D721Med (cell line): ENCODE data around the gene EPHA4.
"Not testable (repeated sequence)": the region's sequence is repeated elsewhere in the genome, so short reads cannot be mapped to it uniquely, and the experiment has no call there.

Source experiments
- DNase-seq: peaks from one replicate; pipeline ENCODE4 v3.0.0; 2011; ENCODE audit warnings: low spot score; ENCODE audit not compliant: insufficient read length
- FAIRE-seq: peaks from 2 replicates; lab custom pipeline; 2011; peaks lifted over from hg19 to GRCh38; lab: Jason Lieb, UNC
- TF ChIP-seq, protein P1 (sequence below): IDR thresholded peaks from 2 replicates; pipeline ENCODE4 v1.5.1; 2012; ENCODE audit warnings: mild to moderate bottlenecking, control low read depth; ENCODE audit not compliant: insufficient read depth; ENCODE audit errors: missing control alignments

EPHA4 gene

DNA sequence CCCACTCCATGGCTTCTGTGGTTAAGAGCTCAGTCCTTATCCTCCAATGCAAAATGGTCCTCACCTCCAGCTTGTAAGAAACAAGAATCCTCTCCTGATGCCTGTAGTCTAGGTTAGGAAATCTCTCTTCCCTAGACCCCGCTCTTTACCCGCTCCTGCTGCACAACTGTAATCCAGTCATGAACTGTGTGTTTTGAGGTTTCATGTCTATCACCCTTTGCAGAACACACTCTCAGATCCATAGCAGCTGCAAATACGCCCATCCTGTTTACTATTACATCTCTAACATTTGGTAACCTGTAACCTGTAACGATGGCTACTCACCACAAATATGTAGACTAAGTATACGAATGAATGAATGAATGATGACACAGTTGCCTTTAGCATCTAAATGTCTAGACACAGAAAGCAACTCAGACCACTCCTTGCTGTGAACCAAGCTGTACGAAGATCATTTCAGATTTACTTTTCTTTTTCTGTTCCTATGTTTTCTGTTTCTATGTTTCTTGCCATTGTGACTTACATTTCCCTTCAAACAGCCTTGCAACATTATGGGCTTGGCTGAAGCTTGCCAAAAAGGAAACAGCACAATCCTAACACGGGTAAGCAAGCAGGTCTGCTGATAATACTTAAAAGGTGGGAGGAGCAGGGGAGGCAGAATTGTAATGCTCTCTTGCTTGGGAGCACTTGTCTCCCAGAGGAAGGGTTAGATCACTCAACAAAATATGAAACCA is 53.7 kb downstream of the EPHA4 start:
- FAIRE-seq, result no peak
- no peak for DNase-seq
- TF ChIP-seq, protein P1, sequence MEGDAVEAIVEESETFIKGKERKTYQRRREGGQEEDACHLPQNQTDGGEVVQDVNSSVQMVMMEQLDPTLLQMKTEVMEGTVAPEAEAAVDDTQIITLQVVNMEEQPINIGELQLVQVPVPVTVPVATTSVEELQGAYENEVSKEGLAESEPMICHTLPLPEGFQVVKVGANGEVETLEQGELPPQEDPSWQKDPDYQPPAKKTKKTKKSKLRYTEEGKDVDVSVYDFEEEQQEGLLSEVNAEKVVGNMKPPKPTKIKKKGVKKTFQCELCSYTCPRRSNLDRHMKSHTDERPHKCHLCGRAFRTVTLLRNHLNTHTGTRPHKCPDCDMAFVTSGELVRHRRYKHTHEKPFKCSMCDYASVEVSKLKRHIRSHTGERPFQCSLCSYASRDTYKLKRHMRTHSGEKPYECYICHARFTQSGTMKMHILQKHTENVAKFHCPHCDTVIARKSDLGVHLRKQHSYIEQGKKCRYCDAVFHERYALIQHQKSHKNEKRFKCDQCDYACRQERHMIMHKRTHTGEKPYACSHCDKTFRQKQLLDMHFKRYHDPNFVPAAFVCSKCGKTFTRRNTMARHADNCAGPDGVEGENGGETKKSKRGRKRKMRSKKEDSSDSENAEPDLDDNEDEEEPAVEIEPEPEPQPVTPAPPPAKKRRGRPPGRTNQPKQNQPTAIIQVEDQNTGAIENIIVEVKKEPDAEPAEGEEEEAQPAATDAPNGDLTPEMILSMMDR, result no peak

DNA sequence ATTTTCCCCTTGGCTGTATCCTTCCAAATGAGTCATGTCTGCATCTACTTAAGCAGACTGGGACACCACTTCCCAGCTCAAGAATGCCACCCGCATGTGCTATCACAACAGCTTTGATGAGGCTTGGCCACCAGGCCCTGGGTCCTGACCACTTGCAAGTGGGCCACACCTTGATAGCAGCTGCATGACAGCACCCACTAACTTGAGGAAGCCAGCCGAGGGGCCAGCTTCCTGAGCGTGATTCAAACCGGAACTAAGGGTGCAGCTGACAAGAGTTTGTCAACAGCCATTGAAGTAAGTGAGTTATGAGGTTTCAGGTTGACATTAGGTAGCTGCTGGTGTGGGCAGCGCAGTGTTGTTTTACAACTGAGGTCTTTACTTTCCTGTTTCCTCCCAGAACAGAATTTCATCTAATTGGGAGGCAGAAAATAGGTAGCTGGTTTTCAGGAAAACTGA is 54.4 kb downstream of the EPHA4 start:
- TF ChIP-seq, protein P1, result no peak
- FAIRE-seq (no peak), DNase-seq (no peak)

DNA sequence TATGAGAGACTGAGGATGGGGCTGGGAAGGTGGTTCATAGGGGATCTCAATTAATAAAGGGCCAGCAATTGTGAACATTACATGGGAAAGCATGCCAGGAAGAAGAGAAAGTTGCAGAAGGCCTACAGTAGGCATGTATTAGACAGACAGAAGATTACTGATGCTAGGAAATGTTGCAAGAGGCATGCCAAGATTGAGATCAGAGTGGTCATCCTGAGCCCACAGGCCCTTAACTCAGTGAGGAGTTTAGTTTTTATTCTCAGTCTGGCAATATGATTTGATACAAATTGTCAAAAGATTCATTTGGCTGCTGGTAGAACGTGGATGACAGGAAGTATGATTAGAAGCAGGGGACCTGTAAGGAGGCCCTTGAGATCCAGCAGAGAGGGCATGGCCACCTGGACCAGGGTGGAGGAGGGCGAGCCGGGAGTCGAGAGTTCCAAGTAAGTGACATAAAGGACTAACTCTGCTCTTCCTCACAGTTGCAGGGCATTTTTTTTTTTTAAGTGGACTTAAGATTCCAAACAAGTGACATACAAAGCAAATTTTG is 54.9 kb downstream of the EPHA4 start:
- TF ChIP-seq, protein P1, result no peak
- DNase-seq (no peak), FAIRE-seq (no peak)

DNA sequence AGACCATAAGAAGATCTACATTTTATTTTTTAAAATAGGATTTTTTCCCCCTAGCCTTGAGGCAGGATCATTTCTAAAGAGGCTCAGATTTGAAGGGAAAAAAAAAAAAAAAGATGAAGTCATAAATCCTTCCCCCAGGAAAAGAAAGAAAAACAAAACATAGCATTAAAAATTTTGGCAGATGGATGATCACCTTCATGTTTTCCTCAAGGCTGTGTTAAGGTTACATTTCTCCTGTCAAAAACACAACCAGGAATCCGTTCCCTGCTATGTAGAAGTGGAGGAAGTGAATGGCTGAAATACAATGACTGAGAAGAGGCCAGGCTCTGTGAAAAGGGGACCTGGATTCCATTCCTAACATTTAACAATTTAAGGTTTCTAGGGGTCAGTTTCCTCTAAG is 56.2 kb downstream of the EPHA4 start:
- FAIRE-seq (no peak), DNase-seq (no peak)
- TF ChIP-seq, protein P1, result no peak

DNA sequence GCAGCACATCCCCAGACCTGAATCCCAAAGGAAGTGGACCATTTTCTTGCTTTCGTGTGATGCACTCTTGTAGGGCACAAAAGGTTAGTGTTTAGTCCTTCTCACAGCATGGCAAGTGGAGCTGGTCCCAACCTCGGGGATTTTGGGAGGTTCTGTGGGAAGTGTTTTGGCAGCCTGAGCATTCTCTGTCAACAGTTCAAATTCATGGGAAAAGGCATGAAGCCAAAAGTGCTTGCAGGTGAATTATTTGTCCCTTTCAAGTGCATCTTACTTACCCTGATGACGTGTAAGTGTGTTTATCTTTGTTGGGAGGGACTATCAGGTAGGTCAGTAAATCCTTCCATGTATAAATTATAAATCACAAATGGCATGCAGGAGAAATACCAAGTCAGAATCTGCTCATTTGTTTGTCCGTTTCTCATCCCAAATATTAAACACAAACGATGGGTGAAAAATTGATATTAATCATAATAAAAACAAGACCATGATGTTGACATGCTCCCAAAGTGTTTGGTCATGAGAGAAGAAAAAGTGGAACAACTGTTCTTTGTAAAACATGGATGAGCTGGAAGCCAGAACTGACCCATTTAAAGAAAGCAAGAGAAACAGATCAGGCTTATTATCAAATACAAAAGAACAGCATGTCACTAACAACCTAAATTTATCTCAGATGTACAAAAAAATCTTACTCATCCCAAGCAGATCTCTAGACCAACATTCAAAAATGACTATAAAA is 57.6 kb downstream of the EPHA4 start:
- no peak for DNase-seq
- FAIRE-seq, result no peak
- TF ChIP-seq, protein P1, result no peak

DNA sequence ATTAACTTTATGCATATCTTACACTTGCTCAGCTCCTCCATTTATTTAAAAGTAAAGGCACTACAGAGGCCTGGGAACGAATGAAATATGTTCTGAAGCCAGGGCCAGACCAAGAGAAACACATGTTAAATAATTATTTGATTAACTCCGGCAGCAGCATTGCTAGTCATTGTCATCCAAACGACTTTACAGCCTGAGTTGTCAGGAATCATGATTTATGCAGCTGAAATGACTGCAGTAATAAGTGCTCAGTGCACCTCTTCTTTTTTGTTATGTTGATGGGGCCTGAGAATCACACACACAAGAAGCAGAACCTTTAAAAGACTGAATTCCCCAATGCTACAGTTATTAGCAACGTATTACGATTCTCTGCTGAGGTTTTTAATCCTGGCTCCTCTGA is 58.9 kb downstream of the EPHA4 start:
- TF ChIP-seq, protein P1, result no peak
- FAIRE-seq, result no peak
- no peak for DNase-seq

DNA sequence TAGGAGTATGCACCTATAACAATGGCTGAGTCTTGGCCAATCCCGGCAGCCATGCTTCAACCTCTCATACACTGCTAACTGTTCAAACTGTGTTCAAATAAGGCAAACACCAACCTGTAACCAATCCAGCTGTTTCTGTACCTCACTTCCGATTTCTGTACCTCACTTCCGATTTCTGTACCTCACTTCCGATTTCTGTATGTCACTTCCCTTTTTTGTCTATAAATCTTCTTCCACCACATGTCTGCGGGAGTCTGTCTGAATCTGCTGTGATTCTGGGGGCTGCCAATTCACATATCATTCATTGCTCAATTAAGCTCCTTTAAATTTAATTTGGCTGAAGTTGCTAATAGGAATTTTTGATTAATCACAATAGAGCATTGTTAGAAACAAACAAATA is 60.8 kb downstream of the EPHA4 start:
- not testable (repeated sequence) for DNase-seq, FAIRE-seq
